HepG2 (cell line): ENCODE results near the gene CPAMD8.

Source experiments
- EP300 ChIP-seq, 3 experiments: sonication (generic) in 1 of 3; formaldehyde crosslinking in 1 of 3; IDR thresholded peaks; 2 replicates each; pipeline versions ENCODE4 v1.5.1 to v1.6.1; 2011 to 2020; ENCODE audit warnings: low read depth in 2 of 3, low read length in 2 of 3, borderline replicate concordance in 1 of 3, improper control_type of control experiment in 1 of 3, mild to moderate bottlenecking in 1 of 3, missing genetic modification reagents in 1 of 3, moderate library complexity in 1 of 3
- FOXA1 ChIP-seq, 2 experiments: fragments of 450-650 bp in 1 of 2; sonication (generic) in 1 of 2; formaldehyde crosslinking in 1 of 2; IDR thresholded peaks; 2 replicates each; pipeline versions ENCODE4 v1.4.0 to v1.6.1; 2016 to 2020; ENCODE audit warnings: missing genetic modification reagents in 1 of 2
- HNRNPLL ChIP-seq: fragments of 200-400 bp; formaldehyde crosslinking; IDR thresholded peaks from 2 replicates; pipeline ENCODE4 v1.6.1; 2017; ENCODE audit warnings: mild to moderate bottlenecking, low read depth, low read length; ENCODE audit not compliant: poor library complexity, severe bottlenecking
- RAD21 ChIP-seq: fragments of 450-650 bp; formaldehyde crosslinking; IDR thresholded peaks from 2 replicates; pipeline ENCODE4 v1.5.0; 2020; ENCODE audit warnings: mild to moderate bottlenecking
- ZFP37 ChIP-seq: sonication (generic); formaldehyde crosslinking; IDR thresholded peaks from 2 replicates; pipeline ENCODE4 v1.4.0; 2020; ENCODE audit warnings: missing genetic modification reagents, borderline replicate concordance
- TF ChIP-seq, protein P1 (sequence below): sonication (generic); formaldehyde crosslinking; IDR thresholded peaks from 2 replicates; pipeline ENCODE4 v1.5.0; 2020; ENCODE audit warnings: mild to moderate bottlenecking, missing genetic modification reagents, moderate library complexity
- TF ChIP-seq, protein P2 (sequence below): sonication (generic); formaldehyde crosslinking; IDR thresholded peaks from 2 replicates; pipeline ENCODE4 v1.5.1; 2020; ENCODE audit warnings: mild to moderate bottlenecking, missing genetic modification reagents, moderate library complexity
- TF ChIP-seq, protein P3 (sequence below), 2 experiments: sonication (generic) in 1 of 2; formaldehyde crosslinking in 1 of 2; IDR thresholded peaks; 2 replicates each; pipeline versions ENCODE4 v1.4.0 to v1.6.1; 2018 to 2020; ENCODE audit warnings: missing genetic modification reagents in 2 of 2, borderline replicate concordance in 1 of 2, low read depth in 1 of 2, mild to moderate bottlenecking in 1 of 2, missing biosample characterization in 1 of 2
- TF ChIP-seq, protein P4 (sequence below), 2 experiments: fragments of 450-650 bp in 1 of 2; sonication (generic) in 1 of 2; formaldehyde crosslinking in 1 of 2; IDR thresholded peaks; 2 replicates each; pipeline versions ENCODE4 v1.6.1 to v1.8.0; 2016 to 2022; ENCODE audit warnings: antibody characterized with exemption in 1 of 2, mild to moderate bottlenecking in 1 of 2, missing genetic modification reagents in 1 of 2
- TF ChIP-seq, protein P5 (sequence below): sonication (generic); formaldehyde crosslinking; IDR thresholded peaks from 2 replicates; pipeline ENCODE4 v1.5.1; 2020; ENCODE audit warnings: missing genetic modification reagents, mild to moderate bottlenecking, borderline replicate concordance

DNA sequence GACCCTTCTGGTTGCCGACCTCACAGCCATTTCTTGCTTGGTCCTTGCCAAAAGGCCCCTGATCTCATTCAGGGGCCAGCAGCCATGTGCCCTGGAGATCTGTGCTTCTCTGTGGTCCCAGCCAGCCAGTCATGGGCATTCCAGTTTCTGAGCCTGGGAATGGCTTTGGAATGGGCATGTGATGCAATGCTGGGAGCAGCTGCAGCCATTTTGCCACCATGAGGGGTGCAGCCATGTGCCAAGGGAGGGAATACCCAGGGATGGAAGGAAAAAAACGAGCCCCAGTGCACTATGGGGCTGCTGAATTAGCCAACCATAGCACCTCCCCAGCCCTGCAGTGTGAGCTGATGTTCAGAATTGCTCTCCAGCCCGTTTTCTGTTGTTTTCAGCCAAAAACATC is 111.5 kb downstream of the CPAMD8 start:
- TF ChIP-seq, protein P1, sequence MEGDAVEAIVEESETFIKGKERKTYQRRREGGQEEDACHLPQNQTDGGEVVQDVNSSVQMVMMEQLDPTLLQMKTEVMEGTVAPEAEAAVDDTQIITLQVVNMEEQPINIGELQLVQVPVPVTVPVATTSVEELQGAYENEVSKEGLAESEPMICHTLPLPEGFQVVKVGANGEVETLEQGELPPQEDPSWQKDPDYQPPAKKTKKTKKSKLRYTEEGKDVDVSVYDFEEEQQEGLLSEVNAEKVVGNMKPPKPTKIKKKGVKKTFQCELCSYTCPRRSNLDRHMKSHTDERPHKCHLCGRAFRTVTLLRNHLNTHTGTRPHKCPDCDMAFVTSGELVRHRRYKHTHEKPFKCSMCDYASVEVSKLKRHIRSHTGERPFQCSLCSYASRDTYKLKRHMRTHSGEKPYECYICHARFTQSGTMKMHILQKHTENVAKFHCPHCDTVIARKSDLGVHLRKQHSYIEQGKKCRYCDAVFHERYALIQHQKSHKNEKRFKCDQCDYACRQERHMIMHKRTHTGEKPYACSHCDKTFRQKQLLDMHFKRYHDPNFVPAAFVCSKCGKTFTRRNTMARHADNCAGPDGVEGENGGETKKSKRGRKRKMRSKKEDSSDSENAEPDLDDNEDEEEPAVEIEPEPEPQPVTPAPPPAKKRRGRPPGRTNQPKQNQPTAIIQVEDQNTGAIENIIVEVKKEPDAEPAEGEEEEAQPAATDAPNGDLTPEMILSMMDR (CRISPR knock-in tag), result no peak
- TF ChIP-seq, protein P2, sequence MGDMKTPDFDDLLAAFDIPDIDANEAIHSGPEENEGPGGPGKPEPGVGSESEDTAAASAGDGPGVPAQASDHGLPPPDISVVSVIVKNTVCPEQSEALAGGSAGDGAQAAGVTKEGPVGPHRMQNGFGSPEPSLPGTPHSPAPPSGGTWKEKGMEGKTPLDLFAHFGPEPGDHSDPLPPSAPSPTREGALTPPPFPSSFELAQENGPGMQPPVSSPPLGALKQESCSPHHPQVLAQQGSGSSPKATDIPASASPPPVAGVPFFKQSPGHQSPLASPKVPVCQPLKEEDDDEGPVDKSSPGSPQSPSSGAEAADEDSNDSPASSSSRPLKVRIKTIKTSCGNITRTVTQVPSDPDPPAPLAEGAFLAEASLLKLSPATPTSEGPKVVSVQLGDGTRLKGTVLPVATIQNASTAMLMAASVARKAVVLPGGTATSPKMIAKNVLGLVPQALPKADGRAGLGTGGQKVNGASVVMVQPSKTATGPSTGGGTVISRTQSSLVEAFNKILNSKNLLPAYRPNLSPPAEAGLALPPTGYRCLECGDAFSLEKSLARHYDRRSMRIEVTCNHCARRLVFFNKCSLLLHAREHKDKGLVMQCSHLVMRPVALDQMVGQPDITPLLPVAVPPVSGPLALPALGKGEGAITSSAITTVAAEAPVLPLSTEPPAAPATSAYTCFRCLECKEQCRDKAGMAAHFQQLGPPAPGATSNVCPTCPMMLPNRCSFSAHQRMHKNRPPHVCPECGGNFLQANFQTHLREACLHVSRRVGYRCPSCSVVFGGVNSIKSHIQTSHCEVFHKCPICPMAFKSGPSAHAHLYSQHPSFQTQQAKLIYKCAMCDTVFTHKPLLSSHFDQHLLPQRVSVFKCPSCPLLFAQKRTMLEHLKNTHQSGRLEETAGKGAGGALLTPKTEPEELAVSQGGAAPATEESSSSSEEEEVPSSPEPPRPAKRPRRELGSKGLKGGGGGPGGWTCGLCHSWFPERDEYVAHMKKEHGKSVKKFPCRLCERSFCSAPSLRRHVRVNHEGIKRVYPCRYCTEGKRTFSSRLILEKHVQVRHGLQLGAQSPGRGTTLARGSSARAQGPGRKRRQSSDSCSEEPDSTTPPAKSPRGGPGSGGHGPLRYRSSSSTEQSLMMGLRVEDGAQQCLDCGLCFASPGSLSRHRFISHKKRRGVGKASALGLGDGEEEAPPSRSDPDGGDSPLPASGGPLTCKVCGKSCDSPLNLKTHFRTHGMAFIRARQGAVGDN (CRISPR knock-in tag), result no peak
- TF ChIP-seq, protein P3, sequence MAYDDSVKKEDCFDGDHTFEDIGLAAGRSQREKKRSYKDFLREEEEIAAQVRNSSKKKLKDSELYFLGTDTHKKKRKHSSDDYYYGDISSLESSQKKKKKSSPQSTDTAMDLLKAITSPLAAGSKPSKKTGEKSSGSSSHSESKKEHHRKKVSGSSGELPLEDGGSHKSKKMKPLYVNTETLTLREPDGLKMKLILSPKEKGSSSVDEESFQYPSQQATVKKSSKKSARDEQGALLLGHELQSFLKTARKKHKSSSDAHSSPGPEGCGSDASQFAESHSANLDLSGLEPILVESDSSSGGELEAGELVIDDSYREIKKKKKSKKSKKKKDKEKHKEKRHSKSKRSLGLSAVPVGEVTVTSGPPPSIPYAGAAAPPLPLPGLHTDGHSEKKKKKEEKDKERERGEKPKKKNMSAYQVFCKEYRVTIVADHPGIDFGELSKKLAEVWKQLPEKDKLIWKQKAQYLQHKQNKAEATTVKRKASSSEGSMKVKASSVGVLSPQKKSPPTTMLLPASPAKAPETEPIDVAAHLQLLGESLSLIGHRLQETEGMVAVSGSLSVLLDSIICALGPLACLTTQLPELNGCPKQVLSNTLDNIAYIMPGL (CRISPR knock-in tag; IDR thresholded peaks at IDR 0.05; ENCODE audit: borderline replicate concordance in 1 of 2, low read depth in 1 of 2), result no peak
- TF ChIP-seq, protein P4, sequence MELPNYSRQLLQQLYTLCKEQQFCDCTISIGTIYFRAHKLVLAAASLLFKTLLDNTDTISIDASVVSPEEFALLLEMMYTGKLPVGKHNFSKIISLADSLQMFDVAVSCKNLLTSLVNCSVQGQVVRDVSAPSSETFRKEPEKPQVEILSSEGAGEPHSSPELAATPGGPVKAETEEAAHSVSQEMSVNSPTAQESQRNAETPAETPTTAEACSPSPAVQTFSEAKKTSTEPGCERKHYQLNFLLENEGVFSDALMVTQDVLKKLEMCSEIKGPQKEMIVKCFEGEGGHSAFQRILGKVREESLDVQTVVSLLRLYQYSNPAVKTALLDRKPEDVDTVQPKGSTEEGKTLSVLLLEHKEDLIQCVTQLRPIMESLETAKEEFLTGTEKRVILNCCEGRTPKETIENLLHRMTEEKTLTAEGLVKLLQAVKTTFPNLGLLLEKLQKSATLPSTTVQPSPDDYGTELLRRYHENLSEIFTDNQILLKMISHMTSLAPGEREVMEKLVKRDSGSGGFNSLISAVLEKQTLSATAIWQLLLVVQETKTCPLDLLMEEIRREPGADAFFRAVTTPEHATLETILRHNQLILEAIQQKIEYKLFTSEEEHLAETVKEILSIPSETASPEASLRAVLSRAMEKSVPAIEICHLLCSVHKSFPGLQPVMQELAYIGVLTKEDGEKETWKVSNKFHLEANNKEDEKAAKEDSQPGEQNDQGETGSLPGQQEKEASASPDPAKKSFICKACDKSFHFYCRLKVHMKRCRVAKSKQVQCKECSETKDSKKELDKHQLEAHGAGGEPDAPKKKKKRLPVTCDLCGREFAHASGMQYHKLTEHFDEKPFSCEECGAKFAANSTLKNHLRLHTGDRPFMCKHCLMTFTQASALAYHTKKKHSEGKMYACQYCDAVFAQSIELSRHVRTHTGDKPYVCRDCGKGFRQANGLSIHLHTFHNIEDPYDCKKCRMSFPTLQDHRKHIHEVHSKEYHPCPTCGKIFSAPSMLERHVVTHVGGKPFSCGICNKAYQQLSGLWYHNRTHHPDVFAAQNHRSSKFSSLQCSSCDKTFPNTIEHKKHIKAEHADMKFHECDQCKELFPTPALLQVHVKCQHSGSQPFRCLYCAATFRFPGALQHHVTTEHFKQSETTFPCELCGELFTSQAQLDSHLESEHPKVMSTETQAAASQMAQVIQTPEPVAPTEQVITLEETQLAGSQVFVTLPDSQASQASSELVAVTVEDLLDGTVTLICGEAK (IDR thresholded peaks at IDR 0.05), result no peak
- TF ChIP-seq, protein P4 (CRISPR knock-in tag; IDR thresholded peaks at IDR 0.05), result no peak
- no peak for TF ChIP-seq ZFP37
- no peak for TF ChIP-seq HNRNPLL
- TF ChIP-seq, protein P5, sequence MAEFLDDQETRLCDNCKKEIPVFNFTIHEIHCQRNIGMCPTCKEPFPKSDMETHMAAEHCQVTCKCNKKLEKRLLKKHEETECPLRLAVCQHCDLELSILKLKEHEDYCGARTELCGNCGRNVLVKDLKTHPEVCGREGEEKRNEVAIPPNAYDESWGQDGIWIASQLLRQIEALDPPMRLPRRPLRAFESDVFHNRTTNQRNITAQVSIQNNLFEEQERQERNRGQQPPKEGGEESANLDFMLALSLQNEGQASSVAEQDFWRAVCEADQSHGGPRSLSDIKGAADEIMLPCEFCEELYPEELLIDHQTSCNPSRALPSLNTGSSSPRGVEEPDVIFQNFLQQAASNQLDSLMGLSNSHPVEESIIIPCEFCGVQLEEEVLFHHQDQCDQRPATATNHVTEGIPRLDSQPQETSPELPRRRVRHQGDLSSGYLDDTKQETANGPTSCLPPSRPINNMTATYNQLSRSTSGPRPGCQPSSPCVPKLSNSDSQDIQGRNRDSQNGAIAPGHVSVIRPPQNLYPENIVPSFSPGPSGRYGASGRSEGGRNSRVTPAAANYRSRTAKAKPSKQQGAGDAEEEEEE (CRISPR knock-in tag), result no peak
- no peak for TF ChIP-seq FOXA1 (IDR thresholded peaks at IDR 0.05)
- no peak for TF ChIP-seq FOXA1 (CRISPR knock-in tag; IDR thresholded peaks at IDR 0.05)
- no peak for TF ChIP-seq EP300 (IDR thresholded peaks at IDR 0.05; ENCODE audit: low read depth in 2 of 2, low read length in 2 of 2)
- no peak for TF ChIP-seq EP300 (CRISPR knock-in tag; IDR thresholded peaks at IDR 0.05; ENCODE audit: borderline replicate concordance)
- TF ChIP-seq RAD21 (CRISPR knock-in tag), result no peak
